ENCODE results near the gene ZHX3. TPM values are rescaled to one million over a fixed set of nuclear protein-coding genes. Genes with fewer than 3 reads are reported as not detected.

The ZHX3 gene
- total and polyA plus RNA-seq, 8 donors = 6.6 to 59.3 (median 18.7) TPM

- Histone ChIP-seq H3K4me3 (no peak overlapping the region), H3K4me1 (peaks cover 12 to 30% (median 20%) of the 10 kb centered on the region in 4 donors), H3K9me3 (no peaks in the 10 kb centered on the region), H3K27me3 (no peaks in the 10 kb centered on the region), H3K27ac (peak overlapping the region in 1 of 5 donors; percentile 24), H3K36me3 (no peaks in the 10 kb centered on the region)
- no peak for DNase-seq
- intact Hi-C loops (cut with DNase I; ENCODE audit: low total_unique reads) = no loop called here
- WGBS, 5 donors = 62 to 70% (median 64%) methylated on average over 3 of the region's 3 CpGs
- TF ChIP-seq, protein P1, sequence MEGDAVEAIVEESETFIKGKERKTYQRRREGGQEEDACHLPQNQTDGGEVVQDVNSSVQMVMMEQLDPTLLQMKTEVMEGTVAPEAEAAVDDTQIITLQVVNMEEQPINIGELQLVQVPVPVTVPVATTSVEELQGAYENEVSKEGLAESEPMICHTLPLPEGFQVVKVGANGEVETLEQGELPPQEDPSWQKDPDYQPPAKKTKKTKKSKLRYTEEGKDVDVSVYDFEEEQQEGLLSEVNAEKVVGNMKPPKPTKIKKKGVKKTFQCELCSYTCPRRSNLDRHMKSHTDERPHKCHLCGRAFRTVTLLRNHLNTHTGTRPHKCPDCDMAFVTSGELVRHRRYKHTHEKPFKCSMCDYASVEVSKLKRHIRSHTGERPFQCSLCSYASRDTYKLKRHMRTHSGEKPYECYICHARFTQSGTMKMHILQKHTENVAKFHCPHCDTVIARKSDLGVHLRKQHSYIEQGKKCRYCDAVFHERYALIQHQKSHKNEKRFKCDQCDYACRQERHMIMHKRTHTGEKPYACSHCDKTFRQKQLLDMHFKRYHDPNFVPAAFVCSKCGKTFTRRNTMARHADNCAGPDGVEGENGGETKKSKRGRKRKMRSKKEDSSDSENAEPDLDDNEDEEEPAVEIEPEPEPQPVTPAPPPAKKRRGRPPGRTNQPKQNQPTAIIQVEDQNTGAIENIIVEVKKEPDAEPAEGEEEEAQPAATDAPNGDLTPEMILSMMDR (IDR thresholded peaks at IDR 0.05) = no peak
- TF ChIP-seq POLR2AphosphoS5 (IDR thresholded peaks at IDR 0.05) = no peak
- TF ChIP-seq POLR2A (IDR thresholded peaks at IDR 0.05) = no peak
- no peak for TF ChIP-seq EP300 (IDR thresholded peaks at IDR 0.05)
Observed at GRCh38 chr20:41279546-41280225, 37.8 kb downstream of the ZHX3 start.

- 65 to 84% (median 75%) methylated on average over 5 of the region's 5 CpGs for WGBS, 5 donors
- intact Hi-C loops (cut with DNase I; ENCODE audit: low total_unique reads) = no loop called here
Observed at GRCh38 chr20:41278936-41279335, 38.6 kb downstream of the ZHX3 start.

GRCh38 chr20:41277049-41277448, 40.5 kb downstream of the ZHX3 start:
- Histone ChIP-seq H3K27ac (peak overlapping the region in 1 of 5 donors; percentile 74), H3K9me3 (no peaks in the 10 kb centered on the region), H3K27me3 (no peaks in the 10 kb centered on the region), H3K4me1 (peaks cover 12 to 38% (median 23%) of the 10 kb centered on the region in 4 donors), H3K4me3 (no peak overlapping the region), H3K36me3 (no peaks in the 10 kb centered on the region)
- intact Hi-C loops (cut with DNase I; ENCODE audit: low total_unique reads) = no loop called here
- TF ChIP-seq POLR2AphosphoS5 (IDR thresholded peaks at IDR 0.05) = no peak
- no peak for TF ChIP-seq POLR2A (IDR thresholded peaks at IDR 0.05)
- WGBS, 5 donors = 85 to 95% (median 87%) methylated on average over 3 of the region's 3 CpGs
- DNase-seq = no peak

More at GRCh38 chr20:41278936-41279335, 38.6 kb downstream of the ZHX3 start:
- TF ChIP-seq POLR2AphosphoS5 (IDR thresholded peaks at IDR 0.05) = no peak
- Histone ChIP-seq H3K4me3 (no peak overlapping the region), H3K36me3 (no peaks in the 10 kb centered on the region), H3K9me3 (no peaks in the 10 kb centered on the region), H3K27ac (no peak overlapping the region), H3K4me1 (peaks cover 12 to 38% (median 23%) of the 10 kb centered on the region in 4 donors), H3K27me3 (no peaks in the 10 kb centered on the region)
- no peak for DNase-seq

- Histone ChIP-seq H3K27ac (peak overlapping the region in 4 of 5 donors; percentile 42 to 74 (median 62)), H3K36me3 (no peaks in the 10 kb centered on the region), H3K4me1 (peaks cover 12 to 38% (median 23%) of the 10 kb centered on the region in 4 donors), H3K9me3 (no peaks in the 10 kb centered on the region), H3K4me3 (no peak overlapping the region), H3K27me3 (no peaks in the 10 kb centered on the region)
- TF ChIP-seq, protein P1 (IDR thresholded peaks at IDR 0.05) = no peak
- TF ChIP-seq POLR2AphosphoS5 (IDR thresholded peaks at IDR 0.05) = no peak
- TF ChIP-seq POLR2A (IDR thresholded peaks at IDR 0.05) = no peak
- no peak for TF ChIP-seq EP300 (IDR thresholded peaks at IDR 0.05)
- intact Hi-C loops (cut with DNase I; ENCODE audit: low total_unique reads) = no loop called here
- 63 to 75% (median 66%) methylated on average over 9 of the region's 9 CpGs for whole genome bisulfite sequencing, 5 donors
- DNase-seq = peak in 1 of 2 donors; percentile 45
Observed at GRCh38 chr20:41276317-41276751, 41.2 kb downstream of the ZHX3 start.

DNA sequence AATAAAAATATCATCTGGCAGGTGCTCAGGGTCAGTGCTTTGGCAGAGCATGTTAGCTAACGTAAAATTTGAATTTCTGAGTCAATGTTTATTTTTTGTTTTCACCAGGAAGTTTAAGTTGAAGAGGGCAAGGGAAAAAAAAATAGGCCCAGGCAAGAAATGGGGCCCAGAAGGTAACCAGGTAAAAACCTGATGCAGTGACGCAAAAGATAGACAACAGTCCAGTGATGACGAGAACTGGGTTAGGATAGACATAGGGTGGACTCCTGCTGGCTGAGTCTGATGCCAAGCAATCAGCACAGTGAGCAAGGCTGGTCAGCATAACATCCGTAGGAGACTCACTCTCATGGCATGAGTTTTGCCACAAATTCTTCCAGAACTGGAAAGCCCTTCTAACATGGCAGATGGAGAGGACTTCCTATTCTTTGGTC, 42.2 kb downstream of the ZHX3 start:
- peak overlapping the region in 2 of 4 donors; percentile 9 to 22 for H3K4me3 ChIP-seq
- no peak for TF ChIP-seq EP300 (IDR thresholded peaks at IDR 0.05)
- TF ChIP-seq POLR2A (IDR thresholded peaks at IDR 0.05) = no peak
- TF ChIP-seq, protein P1 (IDR thresholded peaks at IDR 0.05) = no peak
- TF ChIP-seq POLR2AphosphoS5 (IDR thresholded peaks at IDR 0.05) = peak in 1 of 3 donors; percentile 4
- peak overlapping the region; percentile 25 to 74 (median 54) for H3K27ac ChIP-seq
- H3K36me3 ChIP-seq = no peaks in the 10 kb centered on the region
- H3K9me3 ChIP-seq = no peaks in the 10 kb centered on the region
- WGBS, 5 donors = 36 to 59% (median 46%) methylated on average over 4 of the region's 4 CpGs
- H3K27me3 ChIP-seq = no peaks in the 10 kb centered on the region
- intact Hi-C loops (cut with DNase I; ENCODE audit: low total_unique reads) = no loop called here
- H3K4me1 ChIP-seq = peaks cover 12 to 38% (median 23%) of the 10 kb centered on the region in 4 donors
- peak; percentile 38 to 61 for DNase-seq

Measured in stomach (tissue), 9 donors.